Astrocyte (in vitro differentiated cells and primary cell): ENCODE data around the gene OPN1SW.

ENCODE experiments used
- CTCF ChIP-seq: IDR thresholded peaks from 2 replicates; pipeline ENCODE4 v1.5.1; 2011; ENCODE audit warnings: low read depth, mild to moderate bottlenecking, inconsistent platforms, low read length, moderate library complexity; ENCODE audit not compliant: insufficient read depth
- EZH2 ChIP-seq: IDR thresholded peaks from 2 replicates; pipeline ENCODE4 v1.6.1; 2012; ENCODE audit warnings: mild to moderate bottlenecking, low read length, inconsistent platforms; ENCODE audit not compliant: insufficient read depth

GRCh38 chr7:128791972-128792327, 16.4 kb upstream of the OPN1SW start:
- no peak for TF ChIP-seq EZH2
- TF ChIP-seq CTCF, result no peak
